HepG2 (cell line): Measurements from ENCODE around the gene CDH23. TPM values are rescaled to one million over a fixed set of nuclear protein-coding genes. Genes with fewer than 3 reads are reported as not detected.

ENCODE experiments used
- JUN ChIP-seq: sonication (generic); formaldehyde crosslinking; IDR thresholded peaks from 2 replicates; pipeline ENCODE4 v1.4.0; 2020; ENCODE audit warnings: mild to moderate bottlenecking, missing genetic modification reagents
- MED8 ChIP-seq: sonication (generic); formaldehyde crosslinking; IDR thresholded peaks from 2 replicates; pipeline ENCODE4 v1.8.1; 2023; ENCODE audit warnings: mild to moderate bottlenecking, missing genetic modification reagents; ENCODE audit not compliant: insufficient replicate concordance
- SMAD1 ChIP-seq: sonication (generic); formaldehyde crosslinking; IDR thresholded peaks from 2 replicates; pipeline ENCODE4 v1.4.0; 2020; ENCODE audit warnings: missing genetic modification reagents, low read depth, mild to moderate bottlenecking, borderline replicate concordance
- SMC3 ChIP-seq: IDR thresholded peaks from 2 replicates; pipeline ENCODE4 v1.6.1; 2011; ENCODE audit warnings: low read length, improper control_type of control experiment
- STAT5B ChIP-seq: sonication (generic); formaldehyde crosslinking; IDR thresholded peaks from 2 replicates; pipeline ENCODE4 v1.4.0; 2020; ENCODE audit warnings: missing genetic modification reagents
- TAF15 ChIP-seq: fragments of 200-400 bp; formaldehyde crosslinking; IDR thresholded peaks from one replicate; pipeline ENCODE4 v1.6.1; 2018; ENCODE audit warnings: mild to moderate bottlenecking, low read depth, low read length; ENCODE audit not compliant: poor library complexity, severe bottlenecking
- WIZ ChIP-seq: sonication (generic); formaldehyde crosslinking; IDR thresholded peaks from 2 replicates; pipeline ENCODE4 v1.5.1; 2020; ENCODE audit warnings: mild to moderate bottlenecking, missing genetic modification reagents
- ZMYM2 ChIP-seq: sonication (generic); formaldehyde crosslinking; IDR thresholded peaks from 2 replicates; pipeline ENCODE4 v1.8.0; 2022; ENCODE audit warnings: mild to moderate bottlenecking, missing genetic modification reagents
- ZNF343 ChIP-seq: sonication (generic); formaldehyde crosslinking; IDR thresholded peaks from 2 replicates; pipeline ENCODE4 v1.4.0; 2020; ENCODE audit warnings: mild to moderate bottlenecking, missing genetic modification reagents
- polyA plus RNA-seq, 8 experiments: library from polyadenylated mRNA; depleted of rRNA in 3 of 8; stranded (reverse) in 7 of 8; unstranded in 1 of 8; fragments of >200 nt; fragmentation: Illumina TruSeq in 4 of 8; extraction: Trizol in 4 of 8; gene quantifications; 2 replicates each; pipeline versions ENCODE4 v1.2.1 to v1.2.3, GENCODE V29; 2011 to 2016; ENCODE audit warnings: low read depth in 4 of 8, missing spikeins in 1 of 8, mixed read lengths in 1 of 8; ENCODE audit not compliant: insufficient read depth in 1 of 8
- total RNA-seq, 5 experiments: library from RNA; depleted of rRNA; stranded (reverse); fragments of >200 nt; fragmentation: Illumina TruSeq; extraction: Trizol; gene quantifications; 2 replicates each; pipeline ENCODE4 v1.2.3, GENCODE V29; 2016; ENCODE audit warnings: low read depth in 1 of 5
- TF ChIP-seq, protein P1 (sequence below): sonication (generic); formaldehyde crosslinking; IDR thresholded peaks from 2 replicates; pipeline ENCODE4 v1.8.0; 2022; ENCODE audit warnings: low read depth, missing genetic modification reagents
- TF ChIP-seq, protein P2 (sequence below): IDR thresholded peaks from 2 replicates; pipeline ENCODE4 v1.6.1; 2018; ENCODE audit warnings: missing genetic modification reagents, mild to moderate bottlenecking, missing compliant biosample characterization
- TF ChIP-seq, protein P3 (sequence below), 2 experiments: sonication (generic) in 1 of 2; formaldehyde crosslinking in 1 of 2; IDR thresholded peaks; 2 replicates each; pipeline versions ENCODE4 v1.6.1 to v1.9.0; 2014 to 2022; ENCODE audit warnings: antibody characterized with exemption in 1 of 2, borderline replicate concordance in 1 of 2, inconsistent platforms in 1 of 2, low read depth in 1 of 2, missing genetic modification reagents in 1 of 2
- TF ChIP-seq, protein P4 (sequence below): sonication (generic); formaldehyde crosslinking; IDR thresholded peaks from 2 replicates; pipeline ENCODE4 v1.4.0; 2020; ENCODE audit warnings: missing genetic modification reagents
- TF ChIP-seq, protein P5 (sequence below): IDR thresholded peaks from 2 replicates; pipeline ENCODE4 v1.6.1; 2016; ENCODE audit warnings: missing genetic modification reagents, missing compliant biosample characterization

The CDH23 gene
- total and polyA plus RNA-seq, 2 of the 13 experiments (the other 11 are each of a cell fraction or from before 2014, with no cell fraction given) = 0.13 TPM; not detected in 1

DNA sequence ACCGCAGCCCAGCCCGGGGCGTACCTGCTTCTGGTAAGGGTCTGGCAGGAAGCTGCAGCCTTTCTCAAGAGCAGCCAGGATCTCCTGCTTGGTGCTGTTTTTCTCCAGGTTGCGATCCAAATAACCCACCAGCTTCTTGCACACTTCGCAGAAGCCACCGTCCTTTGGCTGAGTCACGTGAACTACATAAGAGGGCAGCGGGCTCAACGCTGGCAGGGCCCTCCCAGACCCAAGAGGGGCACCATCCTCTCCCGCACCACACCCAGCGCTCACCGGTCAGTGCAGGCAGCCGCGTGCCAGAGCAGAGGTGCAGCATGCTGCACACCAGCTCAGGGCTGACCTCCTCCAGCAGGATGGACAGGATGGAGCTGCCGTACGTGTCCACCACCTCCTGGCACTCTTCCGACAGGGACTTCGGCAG is 422.7 kb downstream of the CDH23 start (continued):
- TF ChIP-seq, protein P1, sequence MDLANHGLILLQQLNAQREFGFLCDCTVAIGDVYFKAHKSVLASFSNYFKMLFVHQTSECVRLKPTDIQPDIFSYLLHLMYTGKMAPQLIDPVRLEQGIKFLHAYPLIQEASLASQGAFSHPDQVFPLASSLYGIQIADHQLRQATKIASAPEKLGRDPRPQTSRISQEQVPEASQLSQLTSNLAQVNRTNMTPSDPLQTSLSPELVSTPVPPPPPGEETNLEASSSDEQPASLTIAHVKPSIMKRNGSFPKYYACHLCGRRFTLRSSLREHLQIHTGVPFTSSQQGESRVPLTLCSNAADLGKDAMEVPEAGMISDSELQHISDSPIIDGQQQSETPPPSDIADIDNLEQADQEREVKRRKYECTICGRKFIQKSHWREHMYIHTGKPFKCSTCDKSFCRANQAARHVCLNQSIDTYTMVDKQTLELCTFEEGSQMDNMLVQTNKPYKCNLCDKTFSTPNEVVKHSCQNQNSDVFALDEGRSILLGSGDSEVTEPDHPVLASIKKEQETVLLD (CRISPR knock-in tag) = no peak
- TF ChIP-seq, protein P2, sequence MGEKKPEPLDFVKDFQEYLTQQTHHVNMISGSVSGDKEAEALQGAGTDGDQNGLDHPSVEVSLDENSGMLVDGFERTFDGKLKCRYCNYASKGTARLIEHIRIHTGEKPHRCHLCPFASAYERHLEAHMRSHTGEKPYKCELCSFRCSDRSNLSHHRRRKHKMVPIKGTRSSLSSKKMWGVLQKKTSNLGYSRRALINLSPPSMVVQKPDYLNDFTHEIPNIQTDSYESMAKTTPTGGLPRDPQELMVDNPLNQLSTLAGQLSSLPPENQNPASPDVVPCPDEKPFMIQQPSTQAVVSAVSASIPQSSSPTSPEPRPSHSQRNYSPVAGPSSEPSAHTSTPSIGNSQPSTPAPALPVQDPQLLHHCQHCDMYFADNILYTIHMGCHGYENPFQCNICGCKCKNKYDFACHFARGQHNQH (CRISPR knock-in tag) = no peak
- no peak for TF ChIP-seq SMC3
- TF ChIP-seq WIZ = no peak
- no peak for TF ChIP-seq SMAD1 (CRISPR knock-in tag)
- no peak for TF ChIP-seq STAT5B (CRISPR knock-in tag)
- TF ChIP-seq, protein P3, sequence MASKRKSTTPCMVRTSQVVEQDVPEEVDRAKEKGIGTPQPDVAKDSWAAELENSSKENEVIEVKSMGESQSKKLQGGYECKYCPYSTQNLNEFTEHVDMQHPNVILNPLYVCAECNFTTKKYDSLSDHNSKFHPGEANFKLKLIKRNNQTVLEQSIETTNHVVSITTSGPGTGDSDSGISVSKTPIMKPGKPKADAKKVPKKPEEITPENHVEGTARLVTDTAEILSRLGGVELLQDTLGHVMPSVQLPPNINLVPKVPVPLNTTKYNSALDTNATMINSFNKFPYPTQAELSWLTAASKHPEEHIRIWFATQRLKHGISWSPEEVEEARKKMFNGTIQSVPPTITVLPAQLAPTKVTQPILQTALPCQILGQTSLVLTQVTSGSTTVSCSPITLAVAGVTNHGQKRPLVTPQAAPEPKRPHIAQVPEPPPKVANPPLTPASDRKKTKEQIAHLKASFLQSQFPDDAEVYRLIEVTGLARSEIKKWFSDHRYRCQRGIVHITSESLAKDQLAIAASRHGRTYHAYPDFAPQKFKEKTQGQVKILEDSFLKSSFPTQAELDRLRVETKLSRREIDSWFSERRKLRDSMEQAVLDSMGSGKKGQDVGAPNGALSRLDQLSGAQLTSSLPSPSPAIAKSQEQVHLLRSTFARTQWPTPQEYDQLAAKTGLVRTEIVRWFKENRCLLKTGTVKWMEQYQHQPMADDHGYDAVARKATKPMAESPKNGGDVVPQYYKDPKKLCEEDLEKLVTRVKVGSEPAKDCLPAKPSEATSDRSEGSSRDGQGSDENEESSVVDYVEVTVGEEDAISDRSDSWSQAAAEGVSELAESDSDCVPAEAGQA (IDR thresholded peaks at IDR 0.05; ENCODE audit: low read depth) = no peak
- TF ChIP-seq, protein P3 (CRISPR knock-in tag; IDR thresholded peaks at IDR 0.05; ENCODE audit: borderline replicate concordance) = no peak
- TF ChIP-seq ZNF343 (CRISPR knock-in tag) = no peak
- no peak for TF ChIP-seq MED8 (CRISPR knock-in tag)
- TF ChIP-seq ZMYM2 (CRISPR knock-in tag) = no peak
- TF ChIP-seq, protein P4, sequence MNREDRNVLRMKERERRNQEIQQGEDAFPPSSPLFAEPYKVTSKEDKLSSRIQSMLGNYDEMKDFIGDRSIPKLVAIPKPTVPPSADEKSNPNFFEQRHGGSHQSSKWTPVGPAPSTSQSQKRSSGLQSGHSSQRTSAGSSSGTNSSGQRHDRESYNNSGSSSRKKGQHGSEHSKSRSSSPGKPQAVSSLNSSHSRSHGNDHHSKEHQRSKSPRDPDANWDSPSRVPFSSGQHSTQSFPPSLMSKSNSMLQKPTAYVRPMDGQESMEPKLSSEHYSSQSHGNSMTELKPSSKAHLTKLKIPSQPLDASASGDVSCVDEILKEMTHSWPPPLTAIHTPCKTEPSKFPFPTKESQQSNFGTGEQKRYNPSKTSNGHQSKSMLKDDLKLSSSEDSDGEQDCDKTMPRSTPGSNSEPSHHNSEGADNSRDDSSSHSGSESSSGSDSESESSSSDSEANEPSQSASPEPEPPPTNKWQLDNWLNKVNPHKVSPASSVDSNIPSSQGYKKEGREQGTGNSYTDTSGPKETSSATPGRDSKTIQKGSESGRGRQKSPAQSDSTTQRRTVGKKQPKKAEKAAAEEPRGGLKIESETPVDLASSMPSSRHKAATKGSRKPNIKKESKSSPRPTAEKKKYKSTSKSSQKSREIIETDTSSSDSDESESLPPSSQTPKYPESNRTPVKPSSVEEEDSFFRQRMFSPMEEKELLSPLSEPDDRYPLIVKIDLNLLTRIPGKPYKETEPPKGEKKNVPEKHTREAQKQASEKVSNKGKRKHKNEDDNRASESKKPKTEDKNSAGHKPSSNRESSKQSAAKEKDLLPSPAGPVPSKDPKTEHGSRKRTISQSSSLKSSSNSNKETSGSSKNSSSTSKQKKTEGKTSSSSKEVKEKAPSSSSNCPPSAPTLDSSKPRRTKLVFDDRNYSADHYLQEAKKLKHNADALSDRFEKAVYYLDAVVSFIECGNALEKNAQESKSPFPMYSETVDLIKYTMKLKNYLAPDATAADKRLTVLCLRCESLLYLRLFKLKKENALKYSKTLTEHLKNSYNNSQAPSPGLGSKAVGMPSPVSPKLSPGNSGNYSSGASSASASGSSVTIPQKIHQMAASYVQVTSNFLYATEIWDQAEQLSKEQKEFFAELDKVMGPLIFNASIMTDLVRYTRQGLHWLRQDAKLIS (CRISPR knock-in tag) = no peak
- TF ChIP-seq JUN (CRISPR knock-in tag) = no peak
- no peak for TF ChIP-seq TAF15
- TF ChIP-seq, protein P5, sequence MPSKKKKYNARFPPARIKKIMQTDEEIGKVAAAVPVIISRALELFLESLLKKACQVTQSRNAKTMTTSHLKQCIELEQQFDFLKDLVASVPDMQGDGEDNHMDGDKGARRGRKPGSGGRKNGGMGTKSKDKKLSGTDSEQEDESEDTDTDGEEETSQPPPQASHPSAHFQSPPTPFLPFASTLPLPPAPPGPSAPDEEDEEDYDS (CRISPR knock-in tag) = no peak
